GM12878 (cell line): ENCODE measurements around the gene TAF4. TPM values are rescaled to one million over a fixed set of nuclear protein-coding genes. Genes with fewer than 3 reads are reported as not detected.

Experiments
- ATAC-seq: fragments of 200-7000 bp; cut with Tn5 transposase; 3 replicates; pipeline ENCODE4 v1.9.1; 2020; ENCODE audit warnings: mild to moderate bottlenecking, moderate library complexity
- BruUV-seq: library from RNA; stranded (reverse); fragments of 400-500 nt; replicated peaks from 2 replicates; lab custom pipeline; 2021; lab: Mats Ljungman, UMichigan
- CTCF ChIA-PET: fragments of 300-600 bp; sonication (Branson Sonifier 250); formaldehyde crosslinking; extraction: SDS; loops from one replicate; lab custom pipeline; 2021; ENCODE audit warnings: inconsistent platforms; lab: Yijun Ruan, JAX
- POLR2A ChIA-PET: fragments of 350-600 bp; formaldehyde crosslinking; extraction: SDS; loops from one replicate; lab custom pipeline; 2021; ENCODE audit warnings: inconsistent platforms; lab: Charles Lee
- RAD21 ChIA-PET: fragments of 300-600 bp; sonication (Branson Sonifier 250); formaldehyde crosslinking; loops from one replicate; lab custom pipeline; 2023; ENCODE audit warnings: antibody characterized with exemption; ENCODE audit not compliant: unreplicated experiment; lab: Charles Lee
- SMC1A ChIA-PET: fragments of 300-600 bp; sonication (Branson Sonifier 250); formaldehyde crosslinking; loops from one replicate; lab custom pipeline; 2023; ENCODE audit not compliant: unreplicated experiment, uncharacterized antibody; lab: Charles Lee
- DNase-seq: peaks from one replicate; pipeline ENCODE4 v3.0.0-alpha.2; 2011; ENCODE audit warnings: low read depth, low spot score
- FAIRE-seq: peaks from 3 replicates; lab custom pipeline; 2011; peaks lifted over from hg19 to GRCh38; lab: Jason Lieb, UNC
- H2AFZ ChIP-seq: 2 replicates; pipeline ENCODE4 v1.6.0; 2011; ENCODE audit warnings: low read depth, low read length, control low read depth; ENCODE audit not compliant: control insufficient read depth
- H3K27ac ChIP-seq: 2 replicates; pipeline ENCODE4 v1.5.1; 2011; ENCODE audit warnings: control low read depth; ENCODE audit not compliant: control insufficient read depth, insufficient read depth
- H3K27me3 ChIP-seq, 2 experiments: replicated peaks in 1 of 2; 2 replicates each; pipeline versions ENCODE4 v1.6.0 to v1.6.1; 2011; ENCODE audit warnings: low read length in 1 of 2; ENCODE audit not compliant: control insufficient read depth in 2 of 2, insufficient read depth in 2 of 2
- H3K36me3 ChIP-seq, 2 experiments: 2 replicates each; pipeline ENCODE4 v1.5.1; 2011; ENCODE audit warnings: low read length in 1 of 2; ENCODE audit not compliant: control insufficient read depth in 2 of 2, insufficient read depth in 2 of 2
- H3K4me1 ChIP-seq: 2 replicates; pipeline ENCODE4 v1.6.1; 2011; ENCODE audit warnings: mild to moderate bottlenecking, low read length, moderate library complexity, mixed read lengths; ENCODE audit not compliant: control insufficient read depth, insufficient read depth
- H3K4me2 ChIP-seq: 2 replicates; pipeline ENCODE4 v1.6.0; 2011; ENCODE audit warnings: control low read depth; ENCODE audit not compliant: control insufficient read depth, insufficient read depth
- H3K4me3 ChIP-seq: fragments of 200-600 bp; sonication (generic); 2 replicates; pipeline ENCODE4 v1.5.1; 2016
- H3K79me2 ChIP-seq: 2 replicates; pipeline ENCODE4 v1.6.0; 2011; ENCODE audit warnings: low read length; ENCODE audit not compliant: control insufficient read depth, insufficient read depth
- H3K9ac ChIP-seq: 2 replicates; pipeline ENCODE4 v1.8.0; 2011; ENCODE audit warnings: low read length, control low read depth, mixed read lengths; ENCODE audit not compliant: control insufficient read depth, insufficient read depth
- H3K9me3 ChIP-seq: replicated peaks from 3 replicates; pipeline ENCODE4 v1.5.1; 2011; ENCODE audit warnings: mild to moderate bottlenecking, low read length; ENCODE audit not compliant: control insufficient read depth, insufficient read depth
- H4K20me1 ChIP-seq: 2 replicates; pipeline ENCODE4 v1.6.0; 2011; ENCODE audit not compliant: control insufficient read depth, insufficient read depth
- GABPA ChIP-seq: IDR thresholded peaks from 2 replicates; pipeline ENCODE4 v1.6.1; 2014; ENCODE audit warnings: antibody characterized with exemption, low read depth, mild to moderate bottlenecking, inconsistent platforms
- HCFC1 ChIP-seq: fragments of 150-350 bp; IDR thresholded peaks from 2 replicates; pipeline ENCODE4 v1.6.1; 2014; ENCODE audit warnings: low read length
- HDAC2 ChIP-seq: fragments of 200-600 bp; sonication (generic); IDR thresholded peaks from 2 replicates; pipeline ENCODE4 v1.6.1; 2017
- LARP7 ChIP-seq: fragments of 450-650 bp; IDR thresholded peaks from 2 replicates; pipeline ENCODE4 v1.6.1; 2017; ENCODE audit warnings: mild to moderate bottlenecking
- MEF2A ChIP-seq: IDR thresholded peaks from 2 replicates; pipeline ENCODE4 v1.6.1; 2011; ENCODE audit warnings: low read depth, mild to moderate bottlenecking, low read length, moderate library complexity; ENCODE audit not compliant: insufficient read depth
- NFYB ChIP-seq: IDR thresholded peaks from 2 replicates; pipeline ENCODE4 v1.6.1; 2011; ENCODE audit warnings: low read depth, mild to moderate bottlenecking, low read length, improper control_type of control experiment, moderate library complexity; ENCODE audit not compliant: insufficient read depth
- NR2C1 ChIP-seq: fragments of 450-650 bp; IDR thresholded peaks from 2 replicates; pipeline ENCODE4 v1.6.1; 2017; ENCODE audit warnings: antibody characterized with exemption, mild to moderate bottlenecking, moderate library complexity
- RELA ChIP-seq: fragments of 450-650 bp; IDR thresholded peaks from 2 replicates; pipeline ENCODE4 v1.8.0; 2014; ENCODE audit warnings: borderline replicate concordance; ENCODE audit not compliant: partially characterized antibody
- RFX5 ChIP-seq: IDR thresholded peaks from 2 replicates; pipeline ENCODE4 v1.6.1; 2011; ENCODE audit warnings: low read depth, low read length, improper control_type of control experiment
- SPI1 ChIP-seq: IDR thresholded peaks from 2 replicates; pipeline ENCODE4 v1.6.1; 2011; ENCODE audit warnings: low read depth, mild to moderate bottlenecking, low read length, moderate library complexity, borderline replicate concordance; ENCODE audit not compliant: insufficient read depth
- STAT1 ChIP-seq: fragments of 450-650 bp; conservative IDR thresholded peaks from 2 replicates; pipeline ENCODE4 v1.6.1; 2014; ENCODE audit warnings: antibody characterized with exemption, mild to moderate bottlenecking
- STAT3 ChIP-seq: IDR thresholded peaks from 2 replicates; pipeline ENCODE4 v1.6.1; 2011; ENCODE audit warnings: low read depth, low read length, improper control_type of control experiment
- SUZ12 ChIP-seq: fragments of 200-600 bp; sonication (generic); IDR thresholded peaks from one replicate; pipeline ENCODE4 v1.6.1; 2018; ENCODE audit warnings: antibody characterized with exemption, mild to moderate bottlenecking; ENCODE audit not compliant: unreplicated experiment
- YBX1 ChIP-seq: fragments of 450-650 bp; IDR thresholded peaks from 2 replicates; pipeline ENCODE4 v1.6.1; 2016; ENCODE audit warnings: antibody characterized with exemption
- ZBED1 ChIP-seq: IDR thresholded peaks from 2 replicates; pipeline ENCODE4 v1.6.1; 2016; ENCODE audit warnings: borderline replicate concordance
- ZNF24 ChIP-seq: fragments of 450-650 bp; IDR thresholded peaks from 2 replicates; pipeline ENCODE4 v1.6.1; 2017; ENCODE audit warnings: antibody characterized with exemption, mild to moderate bottlenecking
- WGBS: methylation state at CpG from one replicate; pipeline ENCODE4 v1.1.6; 2016; ENCODE audit warnings: low lambda C conversion rate; ENCODE audit not compliant: insufficient replicate concordance, insufficient coverage; ENCODE audit errors: missing lambda C conversion rate; 5-methylcytosine and 5-hydroxymethylcytosine counted together
- in situ Hi-C: fragments of 300-500 bp; cut with MboI; formaldehyde crosslinking; loops from 9 replicates; pipeline ENCODE4 v1.14.3; 2018; ENCODE audit warnings: mixed read lengths
- intact Hi-C: fragments of 100-400 bp; cut with micrococcal nuclease; formaldehyde crosslinking; loops from one replicate; pipeline ENCODE4 v1.14.2; 2022; ENCODE audit not compliant: unreplicated experiment
- polyA plus RNA-seq, 11 experiments: library from polyadenylated mRNA; depleted of rRNA in 4 of 11; unstranded in 6 of 11; stranded (reverse) in 5 of 11; fragments of >200 nt; fragmentation: Nextera tagmentation in 4 of 11; fragmentation: Illumina TruSeq in 1 of 11; extraction: Ambion mirVana in 4 of 11; extraction: Trizol in 1 of 11; gene quantifications; 1 replicate in 1 of 11; 2 replicates in 10 of 11; pipeline versions ENCODE4 v1.2.1 to v1.2.3, GENCODE V29; 2011 to 2016; ENCODE audit warnings: inconsistent platforms in 2 of 11, missing spikeins in 2 of 11, low read depth in 1 of 11
- total RNA-seq, 4 experiments: library from RNA; depleted of rRNA in 3 of 4; stranded (reverse); fragments of >200 nt in 3 of 4; fragmentation: Illumina TruSeq in 1 of 4; extraction: Trizol in 1 of 4; gene quantifications; 2 replicates each; pipeline versions ENCODE4 v1.2.1 to v1.2.3, GENCODE V29; 2013 to 2021
- TF ChIP-seq, protein P1 (sequence below), 3 experiments: IDR thresholded peaks in 2 of 3; conservative IDR thresholded peaks in 1 of 3; 2 replicates each; pipeline ENCODE4 v1.5.1; 2011; ENCODE audit warnings: low read depth in 3 of 3, low read length in 3 of 3, mild to moderate bottlenecking in 3 of 3, control low read depth in 2 of 3, moderate library complexity in 2 of 3, inconsistent platforms in 1 of 3, mixed read lengths in 1 of 3; ENCODE audit not compliant: control insufficient read depth in 2 of 3, insufficient read depth in 1 of 3; ENCODE audit errors: extremely low read depth in 1 of 3
- TF ChIP-seq, protein P2 (sequence below): IDR thresholded peaks from 2 replicates; pipeline ENCODE4 v1.6.1; 2012; ENCODE audit warnings: mild to moderate bottlenecking, low read depth, low read length
- TF ChIP-seq, protein P3 (sequence below): fragments of 450-650 bp; IDR thresholded peaks from 2 replicates; pipeline ENCODE4 v1.6.1; 2017; ENCODE audit warnings: borderline replicate concordance

The TAF4 gene
- total and polyA plus RNA-seq, 10 of the 15 experiments (the other 5 are each of a cell fraction or from before 2014, with no cell fraction given): 0.39 to 16.9 (median 3.4) TPM

DNA sequence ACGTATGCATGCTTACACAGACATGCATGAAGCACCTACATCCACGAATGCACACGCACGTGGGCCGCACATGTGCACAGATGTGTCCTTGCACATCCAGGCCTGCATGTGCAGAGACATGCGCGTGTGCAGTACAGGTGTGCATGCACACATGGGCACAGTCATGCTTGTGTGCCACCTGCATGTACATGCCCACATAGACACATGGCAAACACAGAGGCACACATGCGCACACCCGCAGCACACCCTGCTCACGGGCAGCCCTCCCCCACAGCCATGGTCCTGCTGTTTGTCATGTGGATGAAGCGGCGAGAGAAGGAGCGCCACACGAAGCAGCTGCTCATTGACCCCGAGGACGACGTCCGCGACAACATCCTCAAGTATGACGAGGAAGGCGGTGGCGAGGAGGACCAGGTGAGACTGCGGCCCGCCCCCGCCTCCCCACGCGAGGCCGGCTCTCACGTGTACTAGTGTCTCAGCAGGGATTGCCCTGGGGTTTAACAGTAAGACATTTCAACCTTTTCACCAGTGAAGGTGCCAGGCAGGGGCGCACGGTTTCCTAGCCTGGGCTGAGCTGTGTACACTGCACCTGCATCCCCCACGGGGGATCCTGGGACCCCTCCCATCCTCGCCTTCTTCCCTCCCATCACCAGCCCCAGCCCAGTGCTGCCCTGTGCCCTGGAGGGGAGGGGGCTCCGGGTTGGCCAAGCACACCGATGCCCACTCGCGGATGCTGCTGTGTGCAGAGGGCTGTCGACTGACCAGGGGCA, 132.8 kb downstream of the TAF4 start:
- in situ Hi-C loops: no loop called here
- POLR2A ChIA-PET: no interaction called here
- Histone ChIP-seq H3K79me2 (no peaks in the 10 kb centered on the region), H3K9ac (no peak overlapping the region), H3K27ac (no peak overlapping the region)
- FAIRE-seq (no peak), DNase-seq (no peak), ATAC-seq (no peak)
- no peak for TF ChIP-seq STAT3
- no peak for TF ChIP-seq NR2C1
- TF ChIP-seq MEF2A: no peak
- no peak for TF ChIP-seq GABPA
- TF ChIP-seq RELA: no peak
- TF ChIP-seq, protein P1, sequence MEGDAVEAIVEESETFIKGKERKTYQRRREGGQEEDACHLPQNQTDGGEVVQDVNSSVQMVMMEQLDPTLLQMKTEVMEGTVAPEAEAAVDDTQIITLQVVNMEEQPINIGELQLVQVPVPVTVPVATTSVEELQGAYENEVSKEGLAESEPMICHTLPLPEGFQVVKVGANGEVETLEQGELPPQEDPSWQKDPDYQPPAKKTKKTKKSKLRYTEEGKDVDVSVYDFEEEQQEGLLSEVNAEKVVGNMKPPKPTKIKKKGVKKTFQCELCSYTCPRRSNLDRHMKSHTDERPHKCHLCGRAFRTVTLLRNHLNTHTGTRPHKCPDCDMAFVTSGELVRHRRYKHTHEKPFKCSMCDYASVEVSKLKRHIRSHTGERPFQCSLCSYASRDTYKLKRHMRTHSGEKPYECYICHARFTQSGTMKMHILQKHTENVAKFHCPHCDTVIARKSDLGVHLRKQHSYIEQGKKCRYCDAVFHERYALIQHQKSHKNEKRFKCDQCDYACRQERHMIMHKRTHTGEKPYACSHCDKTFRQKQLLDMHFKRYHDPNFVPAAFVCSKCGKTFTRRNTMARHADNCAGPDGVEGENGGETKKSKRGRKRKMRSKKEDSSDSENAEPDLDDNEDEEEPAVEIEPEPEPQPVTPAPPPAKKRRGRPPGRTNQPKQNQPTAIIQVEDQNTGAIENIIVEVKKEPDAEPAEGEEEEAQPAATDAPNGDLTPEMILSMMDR (IDR thresholded peaks at IDR 0.05 in 2 of 3, conservative IDR thresholded peaks at IDR 0.05 in 1 of 3; ENCODE audit: control insufficient read depth in 2 of 3, extremely low read depth in 1 of 3, insufficient read depth in 1 of 3, low read depth in 3 of 3, low read length in 3 of 3): no peak
- TF ChIP-seq STAT1: no peak
- no peak for TF ChIP-seq ZNF24
- TF ChIP-seq YBX1: no peak
- no peak for TF ChIP-seq HCFC1
- TF ChIP-seq, protein P2, sequence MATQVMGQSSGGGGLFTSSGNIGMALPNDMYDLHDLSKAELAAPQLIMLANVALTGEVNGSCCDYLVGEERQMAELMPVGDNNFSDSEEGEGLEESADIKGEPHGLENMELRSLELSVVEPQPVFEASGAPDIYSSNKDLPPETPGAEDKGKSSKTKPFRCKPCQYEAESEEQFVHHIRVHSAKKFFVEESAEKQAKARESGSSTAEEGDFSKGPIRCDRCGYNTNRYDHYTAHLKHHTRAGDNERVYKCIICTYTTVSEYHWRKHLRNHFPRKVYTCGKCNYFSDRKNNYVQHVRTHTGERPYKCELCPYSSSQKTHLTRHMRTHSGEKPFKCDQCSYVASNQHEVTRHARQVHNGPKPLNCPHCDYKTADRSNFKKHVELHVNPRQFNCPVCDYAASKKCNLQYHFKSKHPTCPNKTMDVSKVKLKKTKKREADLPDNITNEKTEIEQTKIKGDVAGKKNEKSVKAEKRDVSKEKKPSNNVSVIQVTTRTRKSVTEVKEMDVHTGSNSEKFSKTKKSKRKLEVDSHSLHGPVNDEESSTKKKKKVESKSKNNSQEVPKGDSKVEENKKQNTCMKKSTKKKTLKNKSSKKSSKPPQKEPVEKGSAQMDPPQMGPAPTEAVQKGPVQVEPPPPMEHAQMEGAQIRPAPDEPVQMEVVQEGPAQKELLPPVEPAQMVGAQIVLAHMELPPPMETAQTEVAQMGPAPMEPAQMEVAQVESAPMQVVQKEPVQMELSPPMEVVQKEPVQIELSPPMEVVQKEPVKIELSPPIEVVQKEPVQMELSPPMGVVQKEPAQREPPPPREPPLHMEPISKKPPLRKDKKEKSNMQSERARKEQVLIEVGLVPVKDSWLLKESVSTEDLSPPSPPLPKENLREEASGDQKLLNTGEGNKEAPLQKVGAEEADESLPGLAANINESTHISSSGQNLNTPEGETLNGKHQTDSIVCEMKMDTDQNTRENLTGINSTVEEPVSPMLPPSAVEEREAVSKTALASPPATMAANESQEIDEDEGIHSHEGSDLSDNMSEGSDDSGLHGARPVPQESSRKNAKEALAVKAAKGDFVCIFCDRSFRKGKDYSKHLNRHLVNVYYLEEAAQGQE: no peak
- TF ChIP-seq LARP7: no peak
- TF ChIP-seq HDAC2: no peak
- TF ChIP-seq RFX5: no peak
- TF ChIP-seq SPI1: no peak
- TF ChIP-seq ZBED1: no peak
- TF ChIP-seq, protein P3, sequence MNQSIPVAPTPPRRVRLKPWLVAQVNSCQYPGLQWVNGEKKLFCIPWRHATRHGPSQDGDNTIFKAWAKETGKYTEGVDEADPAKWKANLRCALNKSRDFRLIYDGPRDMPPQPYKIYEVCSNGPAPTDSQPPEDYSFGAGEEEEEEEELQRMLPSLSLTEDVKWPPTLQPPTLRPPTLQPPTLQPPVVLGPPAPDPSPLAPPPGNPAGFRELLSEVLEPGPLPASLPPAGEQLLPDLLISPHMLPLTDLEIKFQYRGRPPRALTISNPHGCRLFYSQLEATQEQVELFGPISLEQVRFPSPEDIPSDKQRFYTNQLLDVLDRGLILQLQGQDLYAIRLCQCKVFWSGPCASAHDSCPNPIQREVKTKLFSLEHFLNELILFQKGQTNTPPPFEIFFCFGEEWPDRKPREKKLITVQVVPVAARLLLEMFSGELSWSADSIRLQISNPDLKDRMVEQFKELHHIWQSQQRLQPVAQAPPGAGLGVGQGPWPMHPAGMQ: no peak
- no peak for TF ChIP-seq NFYB
- no peak for TF ChIP-seq SUZ12
- TF ChIP-seq, all 136 proteins: peak for 0
- Histone ChIP-seq H2AFZ (no peak overlapping the region), H3K9me3 (no peaks in the 10 kb centered on the region; the same call in 2 of the 3 replicates), H3K27me3 (no peaks in the 10 kb centered on the region), H3K4me1 (no peaks in the 10 kb centered on the region), H3K36me3 (no peaks in the 10 kb centered on the region), H4K20me1 (no peaks in the 10 kb centered on the region), H3K4me2 (no peak overlapping the region), H3K4me3 (no peak overlapping the region)
- intact Hi-C loops: no loop called here
- ChIA-PET SMC1A (no interaction called here), CTCF (no interaction called here), RAD21 (no interaction called here)
- BruUV-seq: no TSS peak
- WGBS: 80% methylated on average over 35 of the region's 38 CpGs
